Measurements from ENCODE around the gene SLC2A14.
"Not testable (repeated sequence)": the region's sequence is repeated elsewhere in the genome, so short reads cannot be mapped to it uniquely, and the experiment has no call there.

The SLC2A14 gene

GRCh38 chr12:7905600-7906125, 32.9 kb upstream of the SLC2A14 start:
- H3K27me3 ChIP-seq (ENCODE audit: insufficient read depth, low read length); H3F3A ChIP-seq (ENCODE audit: insufficient read depth, low read length); H3K79me2 ChIP-seq (ENCODE audit: insufficient read depth, low read length); H3K4me3 ChIP-seq (ENCODE audit: low read depth, low read length, poor library complexity, severe bottlenecking); H2AFZ ChIP-seq (ENCODE audit: low read length); H3K9me2 ChIP-seq (ENCODE audit: low read depth, low read length); H4K20me1 ChIP-seq (ENCODE audit: insufficient read depth, low read length); H3K9me3 ChIP-seq (ENCODE audit: low read length); H3K4me2 ChIP-seq (ENCODE audit: low read length); H3K36me3 ChIP-seq (ENCODE audit: insufficient read depth, low read length); H3K27ac ChIP-seq (ENCODE audit: low read depth, low read length, poor library complexity, severe bottlenecking); H3K4me1 ChIP-seq (ENCODE audit: insufficient read depth, low read length, severe bottlenecking); H3K9ac ChIP-seq (ENCODE audit: low read length): not testable (repeated sequence)

- H3K4me3 ChIP-seq (ENCODE audit: low read depth, low read length, poor library complexity, severe bottlenecking): no peak overlapping the region
Measured at GRCh38 chr12:7905071-7905470, 32.4 kb upstream of the SLC2A14 start.

GRCh38 chr12:7902416-7902815, 29.7 kb upstream of the SLC2A14 start:
- H3F3A ChIP-seq (ENCODE audit: insufficient read depth, low read length); H3K9me2 ChIP-seq (ENCODE audit: low read depth, low read length); H3K9ac ChIP-seq (ENCODE audit: low read length); H3K27ac ChIP-seq (ENCODE audit: low read depth, low read length, poor library complexity, severe bottlenecking); H3K4me1 ChIP-seq (ENCODE audit: insufficient read depth, low read length, severe bottlenecking); H3K9me3 ChIP-seq (ENCODE audit: low read length); H2AFZ ChIP-seq (ENCODE audit: low read length); H3K27me3 ChIP-seq (ENCODE audit: insufficient read depth, low read length); H3K4me3 ChIP-seq (ENCODE audit: low read depth, low read length, poor library complexity, severe bottlenecking); H3K4me2 ChIP-seq (ENCODE audit: low read length); H4K20me1 ChIP-seq (ENCODE audit: insufficient read depth, low read length); H3K36me3 ChIP-seq (ENCODE audit: insufficient read depth, low read length); H3K79me2 ChIP-seq (ENCODE audit: insufficient read depth, low read length): not testable (repeated sequence)

More at GRCh38 chr12:7905071-7905470, 32.4 kb upstream of the SLC2A14 start:
- no peak overlapping the region for H3K4me2 ChIP-seq (ENCODE audit: low read length)
- H3K36me3 ChIP-seq (ENCODE audit: insufficient read depth, low read length): no peaks in the 10 kb centered on the region
- no peak overlapping the region for H3K9ac ChIP-seq (ENCODE audit: low read length)
- H4K20me1 ChIP-seq (ENCODE audit: insufficient read depth, low read length): no peaks in the 10 kb centered on the region
- no peaks in the 10 kb centered on the region for H3K4me1 ChIP-seq (ENCODE audit: insufficient read depth, low read length, severe bottlenecking)
- H2AFZ ChIP-seq (ENCODE audit: low read length): no peak overlapping the region
- no peaks in the 10 kb centered on the region for H3K79me2 ChIP-seq (ENCODE audit: insufficient read depth, low read length)
- H3K9me3 ChIP-seq (ENCODE audit: low read length): no peaks in the 10 kb centered on the region
- no peak for TF ChIP-seq CTCF (IDR thresholded peaks at IDR 0.05; ENCODE audit: low read length)
- no peak for TF ChIP-seq EZH2 (IDR thresholded peaks at IDR 0.05; ENCODE audit: borderline replicate concordance, low read length)
- H3K27me3 ChIP-seq (ENCODE audit: insufficient read depth, low read length): no peaks in the 10 kb centered on the region
- H3K9me2 ChIP-seq (ENCODE audit: low read depth, low read length): no peaks in the 10 kb centered on the region
- no peaks in the 10 kb centered on the region for H3F3A ChIP-seq (ENCODE audit: insufficient read depth, low read length)
- H3K27ac ChIP-seq (ENCODE audit: low read depth, low read length, poor library complexity, severe bottlenecking): no peak overlapping the region

GRCh38 chr12:7899755-7900154, 27.0 kb upstream of the SLC2A14 start:
- Histone ChIP-seq H3K4me1 (ENCODE audit: insufficient read depth, low read length, severe bottlenecking) (no peaks in the 10 kb centered on the region), H3K9me2 (ENCODE audit: low read depth, low read length) (no peaks in the 10 kb centered on the region), H3K27ac (ENCODE audit: low read depth, low read length, poor library complexity, severe bottlenecking) (no peak overlapping the region), H3K79me2 (ENCODE audit: insufficient read depth, low read length) (no peaks in the 10 kb centered on the region), H3K36me3 (ENCODE audit: insufficient read depth, low read length) (no peaks in the 10 kb centered on the region), H4K20me1 (ENCODE audit: insufficient read depth, low read length) (no peaks in the 10 kb centered on the region), H3K27me3 (ENCODE audit: insufficient read depth, low read length) (no peaks in the 10 kb centered on the region), H3K9me3 (ENCODE audit: low read length) (no peaks in the 10 kb centered on the region), H3K4me2 (ENCODE audit: low read length) (no peak overlapping the region), H3F3A (ENCODE audit: insufficient read depth, low read length) (no peaks in the 10 kb centered on the region), H3K4me3 (ENCODE audit: low read depth, low read length, poor library complexity, severe bottlenecking) (no peak overlapping the region), H3K9ac (ENCODE audit: low read length) (no peak overlapping the region), H2AFZ (ENCODE audit: low read length) (no peak overlapping the region)
- TF ChIP-seq EZH2 (IDR thresholded peaks at IDR 0.05; ENCODE audit: borderline replicate concordance, low read length): no peak
- no peak for TF ChIP-seq CTCF (IDR thresholded peaks at IDR 0.05; ENCODE audit: low read length)

GRCh38 chr12:7896726-7897125, 24.0 kb upstream of the SLC2A14 start:
- not testable (repeated sequence) for H3K27me3 ChIP-seq (ENCODE audit: insufficient read depth, low read length); H3K9me3 ChIP-seq (ENCODE audit: low read length); H3K79me2 ChIP-seq (ENCODE audit: insufficient read depth, low read length); H3F3A ChIP-seq (ENCODE audit: insufficient read depth, low read length); H3K4me2 ChIP-seq (ENCODE audit: low read length); H3K27ac ChIP-seq (ENCODE audit: low read depth, low read length, poor library complexity, severe bottlenecking); H3K9ac ChIP-seq (ENCODE audit: low read length); H2AFZ ChIP-seq (ENCODE audit: low read length); H3K9me2 ChIP-seq (ENCODE audit: low read depth, low read length); H3K4me3 ChIP-seq (ENCODE audit: low read depth, low read length, poor library complexity, severe bottlenecking); H3K4me1 ChIP-seq (ENCODE audit: insufficient read depth, low read length, severe bottlenecking); H4K20me1 ChIP-seq (ENCODE audit: insufficient read depth, low read length); H3K36me3 ChIP-seq (ENCODE audit: insufficient read depth, low read length)

Data from OCI-LY1 (cell line).